Large intestine (tissue), 3 donors: Measurements from ENCODE around the gene SLC22A17. TPM values are rescaled to one million over a fixed set of nuclear protein-coding genes. Genes with fewer than 3 reads are reported as not detected.
A peak's percentile ranks its signal among the peaks of the same experiment; 100 is the strongest.

Source experiments
- DNase-seq, 2 donors: peaks; one replicate each; pipeline versions ENCODE4 v3.0.0 to v3.0.0-alpha.2; 2013
- H3K27ac ChIP-seq: one replicate; pipeline ENCODE4 v1.5.1; 2013; ENCODE audit warnings: low read length
- H3K27me3 ChIP-seq: 2 replicates; pipeline ENCODE4 v1.6.1; 2013; ENCODE audit warnings: low read length; ENCODE audit not compliant: control insufficient read depth, insufficient read depth
- H3K36me3 ChIP-seq: 2 replicates; pipeline ENCODE4 v1.6.1; 2013; ENCODE audit warnings: low read length; ENCODE audit not compliant: control insufficient read depth, insufficient read depth
- H3K4me1 ChIP-seq: one replicate; pipeline ENCODE4 v1.6.1; 2013; ENCODE audit warnings: low read length; ENCODE audit not compliant: control insufficient read depth, insufficient read depth
- H3K4me3 ChIP-seq: one replicate; pipeline ENCODE4 v1.5.1; 2013; ENCODE audit warnings: low read length
- H3K9me3 ChIP-seq: one replicate; pipeline ENCODE4 v1.6.1; 2013; ENCODE audit warnings: mild to moderate bottlenecking, low read depth, low read length, moderate library complexity; ENCODE audit not compliant: control insufficient read depth
- WGBS: methylation state at CpG from one replicate; pipeline ENCODE4 v1.1.5; 2013; ENCODE audit warnings: low lambda C conversion rate; ENCODE audit not compliant: insufficient coverage; 5-methylcytosine and 5-hydroxymethylcytosine counted together
- polyA plus RNA-seq: library from polyadenylated mRNA; unstranded; fragments of 120-200 nt; gene quantifications from one replicate; pipeline ENCODE4 v1.2.1, GENCODE V29; 2013

Gene SLC22A17
- polyA plus RNA-seq, 1 donor, result 46.9 TPM

DNA sequence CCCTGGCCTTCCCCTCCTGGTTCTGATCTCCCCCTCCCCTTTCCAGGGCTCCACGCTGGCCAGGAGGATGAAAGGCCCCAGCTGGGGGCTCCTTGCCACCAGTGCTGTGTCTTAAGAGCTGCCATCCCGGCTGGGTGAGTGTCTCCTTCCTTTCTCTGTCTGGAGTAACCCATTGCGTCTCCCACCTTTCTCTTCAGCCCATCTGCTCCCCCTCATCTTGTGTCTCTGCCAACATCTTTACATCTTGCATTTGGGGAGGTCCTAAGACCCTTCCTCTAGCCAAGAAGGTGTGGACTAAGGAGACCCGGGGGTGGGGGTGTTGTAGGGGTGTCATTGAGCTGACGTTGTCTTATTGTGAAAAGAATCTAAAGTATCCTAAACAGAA lies 45.5 kb downstream of the SLC22A17 start:
- peaks cover 40% of the 10 kb centered on the region for H3K36me3 ChIP-seq
- WGBS, result no CpG with 5 or more reads among the region's 5 CpGs
- peak overlapping the region; percentile 91 for H3K4me3 ChIP-seq
- no peaks in the 10 kb centered on the region for H3K9me3 ChIP-seq
- H3K27me3 ChIP-seq, result no peaks in the 10 kb centered on the region
- DNase-seq, result no peak
- peak overlapping the region; percentile 94 for H3K27ac ChIP-seq
- H3K4me1 ChIP-seq, result peaks cover 25% of the 10 kb centered on the region

DNA sequence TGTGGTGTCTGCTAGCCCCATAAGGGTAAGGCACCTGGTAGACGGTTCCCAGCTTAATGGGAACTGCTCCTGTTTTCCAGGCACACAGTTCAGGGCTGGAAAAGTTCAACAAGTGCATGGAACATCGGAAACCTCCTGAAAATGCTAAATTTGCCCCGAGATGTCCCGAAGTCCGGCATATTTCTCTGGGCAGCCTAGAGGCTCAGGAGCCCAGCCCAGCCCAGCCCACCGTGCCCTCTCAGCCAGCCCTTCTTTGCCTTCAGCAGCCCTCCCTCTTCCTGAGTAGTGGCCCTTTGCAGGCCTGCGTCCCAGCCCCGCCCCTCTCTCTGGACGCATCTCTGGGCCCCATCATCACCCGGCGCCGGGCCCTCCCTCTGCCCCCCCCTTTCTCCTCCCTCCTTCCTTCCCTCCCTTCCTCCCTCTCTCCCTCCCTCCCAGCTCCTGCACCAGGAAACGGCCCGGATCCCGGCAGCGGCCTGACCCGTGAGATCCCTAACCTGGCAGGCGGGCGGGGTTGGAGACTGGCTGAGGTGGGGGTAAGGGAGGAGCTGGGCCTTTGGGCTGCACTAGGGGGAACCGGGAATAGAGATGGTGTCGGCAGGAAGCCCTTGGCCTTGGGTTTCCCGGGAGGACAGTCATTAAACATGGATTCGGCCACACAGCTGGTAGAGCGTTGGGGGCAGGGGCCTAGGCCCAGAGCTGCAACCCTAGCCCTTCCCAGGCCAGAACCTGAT lies 46.1 kb downstream of the SLC22A17 start, which contains the start of gene BCL2L2:
Gene BCL2L2 (plus strand): TSS at position 422 of the 734 bp plus-strand sequence. CDS start 935 bp downstream, outside the sequence.
- Histone ChIP-seq H3K4me3 (peak within 1 kb of the TSS; percentile 91), H3K4me1 (peaks cover 25% of the 10 kb centered on the region), H3K36me3 (peaks cover 37% of the 10 kb centered on the region), H3K27ac (peak within 1 kb of the TSS; percentile 94), H3K9me3 (no peaks in the 10 kb centered on the region), H3K27me3 (no peaks in the 10 kb centered on the region)
- 0% methylated on average over 1 of the region's 24 CpGs for WGBS
- peak; percentile 94 to 97 for DNase-seq

GRCh38 chr14:23302290-23303225 lies 50.1 kb downstream of the SLC22A17 start, which contains the start of gene PPP1R3E:
TSS of gene PPP1R3E (minus strand) at chr14:23302859. CDS start at chr14:23302576, 283 bp downstream.
- DNase-seq, result peak; percentile 63 to 83
- peak within 1 kb of the TSS; percentile 97 for H3K27ac ChIP-seq
- no peaks in the 10 kb centered on the region for H3K9me3 ChIP-seq
- peaks cover 11% of the 10 kb centered on the region for H3K36me3 ChIP-seq
- 19% methylated on average over 3 of the region's 81 CpGs for WGBS
- peaks cover 17% of the 10 kb centered on the region for H3K4me1 ChIP-seq
- no peaks in the 10 kb centered on the region for H3K27me3 ChIP-seq
- H3K4me3 ChIP-seq, result peak within 1 kb of the TSS; percentile 45

GRCh38 chr14:23301969-23302289 lies 50.8 kb downstream of the SLC22A17 start:
- Histone ChIP-seq H3K27ac (peak overlapping the region; percentile 97), H3K36me3 (peaks cover 16% of the 10 kb centered on the region), H3K27me3 (no peaks in the 10 kb centered on the region), H3K9me3 (no peaks in the 10 kb centered on the region), H3K4me1 (peaks cover 15% of the 10 kb centered on the region), H3K4me3 (peak overlapping the region; percentile 45)
- no CpG with 5 or more reads among the region's 25 CpGs for whole genome bisulfite sequencing
- DNase-seq, result no peak

- peak; percentile 100 for DNase-seq
- no peaks in the 10 kb centered on the region for H3K27me3 ChIP-seq
- peak overlapping the region; percentile 99 for H3K27ac ChIP-seq
- WGBS, result 0% methylated on average over 2 of the region's 87 CpGs
- H3K4me3 ChIP-seq, result peak overlapping the region; percentile 70
- peaks cover 16% of the 10 kb centered on the region for H3K36me3 ChIP-seq
- H3K9me3 ChIP-seq, result no peaks in the 10 kb centered on the region
- peaks cover 15% of the 10 kb centered on the region for H3K4me1 ChIP-seq
Measured at GRCh38 chr14:23301288-23301968, 51.3 kb downstream of the SLC22A17 start.

DNA sequence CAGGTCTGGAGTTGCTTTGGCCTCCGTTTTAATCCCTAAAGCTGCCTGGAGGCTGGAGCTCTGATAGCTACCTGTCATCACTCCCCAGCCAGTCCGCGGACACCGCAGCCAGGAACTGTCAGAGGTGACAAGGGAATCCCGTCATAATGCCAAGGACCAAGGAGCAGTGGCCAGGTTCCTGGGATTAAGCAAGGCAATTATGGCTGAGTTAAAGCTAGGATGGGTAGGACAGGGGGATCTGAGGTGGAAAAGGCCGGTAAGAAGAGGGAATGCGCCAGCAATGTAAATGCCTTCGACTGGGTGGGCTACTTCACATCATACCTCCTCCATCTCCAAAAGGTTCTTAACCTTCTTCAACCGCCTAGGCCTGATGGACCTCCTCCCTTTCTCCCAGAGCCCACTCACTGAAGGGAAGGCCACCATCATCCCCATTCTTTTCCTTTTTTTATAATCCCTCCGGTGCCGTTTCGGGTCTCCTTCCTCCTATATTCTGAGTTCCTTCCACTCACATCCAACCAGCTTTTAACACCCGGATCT lies 51.9 kb downstream of the SLC22A17 start:
- Histone ChIP-seq H3K9me3 (no peaks in the 10 kb centered on the region), H3K27me3 (no peaks in the 10 kb centered on the region), H3K27ac (peak overlapping the region; percentile 99), H3K4me3 (peak overlapping the region; percentile 70), H3K36me3 (peaks cover 16% of the 10 kb centered on the region), H3K4me1 (peaks cover 13% of the 10 kb centered on the region)
- peak; percentile 40 to 72 for DNase-seq
- 0% methylated on average over 1 of the region's 13 CpGs for WGBS

DNA sequence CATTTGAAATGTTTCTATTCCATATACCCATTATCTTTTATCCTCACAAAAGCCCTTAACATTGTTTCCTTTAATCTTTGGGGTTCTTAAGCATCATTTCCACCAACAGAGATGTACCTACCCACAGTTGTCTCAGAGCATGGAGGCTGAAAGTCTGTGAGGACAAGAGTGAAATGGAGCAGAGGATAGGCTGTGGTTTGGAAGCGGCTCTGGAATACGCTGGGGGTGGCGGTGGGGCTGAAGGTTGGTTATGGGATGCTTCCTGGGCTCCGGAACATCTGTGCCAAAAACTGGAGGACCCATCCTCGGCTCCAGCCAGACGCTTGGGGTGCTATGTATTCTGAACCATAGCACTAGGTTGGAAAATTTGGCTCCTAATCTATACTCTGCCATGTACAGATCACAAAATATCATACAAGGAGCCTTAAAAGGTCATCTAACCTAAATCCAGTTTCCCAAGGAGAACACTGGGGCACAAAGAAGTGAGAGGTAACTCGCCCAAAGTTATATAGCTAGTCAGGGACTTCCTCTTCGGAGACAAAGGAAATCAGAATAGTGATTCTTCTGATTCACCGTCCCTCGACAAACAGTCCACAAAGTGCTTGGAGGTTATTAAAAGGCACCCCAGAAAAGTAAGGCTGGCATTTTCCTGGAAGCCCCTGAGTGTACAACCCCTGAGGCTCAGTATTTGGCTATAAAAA lies 52.6 kb downstream of the SLC22A17 start:
- peak overlapping the region; percentile 70 for H3K4me3 ChIP-seq
- peak overlapping the region; percentile 99 for H3K27ac ChIP-seq
- no peak for DNase-seq
- H3K27me3 ChIP-seq, result no peaks in the 10 kb centered on the region
- H3K4me1 ChIP-seq, result peaks cover 11% of the 10 kb centered on the region
- peaks cover 16% of the 10 kb centered on the region for H3K36me3 ChIP-seq
- no peaks in the 10 kb centered on the region for H3K9me3 ChIP-seq
- WGBS, result no CpG with 5 or more reads among the region's 10 CpGs

- WGBS, result no CpG with 5 or more reads among the region's 2 CpGs
- H3K4me1 ChIP-seq, result peaks cover 13% of the 10 kb centered on the region
Measured at GRCh38 chr14:23299211-23299957, 53.3 kb downstream of the SLC22A17 start.

GRCh38 chr14:23297611-23298277 lies 54.9 kb downstream of the SLC22A17 start:
- 93% methylated on average over 2 of the region's 7 CpGs for WGBS
- Histone ChIP-seq H3K9me3 (no peaks in the 10 kb centered on the region), H3K27ac (no peak overlapping the region), H3K36me3 (peaks cover 16% of the 10 kb centered on the region), H3K4me3 (no peak overlapping the region), H3K27me3 (peaks cover 8% of the 10 kb centered on the region), H3K4me1 (peaks cover 13% of the 10 kb centered on the region)
- DNase-seq, result no peak

More at GRCh38 chr14:23299211-23299957, 53.3 kb downstream of the SLC22A17 start:
- peaks cover under 1% of the 10 kb centered on the region for H3K27me3 ChIP-seq
- H3K36me3 ChIP-seq, result peaks cover 16% of the 10 kb centered on the region
- H3K4me3 ChIP-seq, result no peak overlapping the region
- no peaks in the 10 kb centered on the region for H3K9me3 ChIP-seq
- H3K27ac ChIP-seq, result peak overlapping the region; percentile 8
- DNase-seq, result peak; percentile 54 to 59
